GM21423 (cell line): ENCODE data around the gene TMC1.
"Not testable (repeated sequence)": the region's sequence is repeated elsewhere in the genome, so short reads cannot be mapped to it uniquely, and the experiment has no call there.

Source experiments
- ATAC-seq: cut with Tn5 transposase; IDR thresholded peaks from one replicate; pipeline ENCODE4 v1.9.1; 2021; ENCODE audit warnings: mild to moderate bottlenecking, moderate library complexity; ENCODE audit not compliant: unreplicated experiment

Gene TMC1

GRCh38 chr9:72809586-72809985 is 288.2 kb downstream of the TMC1 start:
- no peak for ATAC-seq

GRCh38 chr9:72812559-72813111 is 291.2 kb downstream of the TMC1 start:
- no peak for ATAC-seq

GRCh38 chr9:72813544-72813943 is 292.1 kb downstream of the TMC1 start:
- no peak for ATAC-seq

- no peak for ATAC-seq
Observed at GRCh38 chr9:72814083-72814597, 292.7 kb downstream of the TMC1 start.

GRCh38 chr9:72816666-72817065 is 295.3 kb downstream of the TMC1 start:
- ATAC-seq = no peak

GRCh38 chr9:72817413-72817812 is 296.0 kb downstream of the TMC1 start:
- no peak for ATAC-seq

- ATAC-seq = no peak
Observed at GRCh38 chr9:72818385-72818784, 297.0 kb downstream of the TMC1 start.

GRCh38 chr9:72823971-72824370 is 302.6 kb downstream of the TMC1 start:
- ATAC-seq = no peak

- no peak for ATAC-seq
Observed at GRCh38 chr9:72826996-72827949, 305.9 kb downstream of the TMC1 start.

- no peak for ATAC-seq
Observed at GRCh38 chr9:72827950-72828731, 306.7 kb downstream of the TMC1 start.

- ATAC-seq = no peak
Observed at GRCh38 chr9:72834994-72835393, 313.6 kb downstream of the TMC1 start.

GRCh38 chr9:72836790-72837189 is 315.4 kb downstream of the TMC1 start:
- ATAC-seq = no peak

GRCh38 chr9:72839085-72839484 is 317.7 kb downstream of the TMC1 start:
- ATAC-seq = no peak

GRCh38 chr9:72843520-72844439 is 322.4 kb downstream of the TMC1 start:
- ATAC-seq = no peak

GRCh38 chr9:72844440-72844768 is 323.0 kb downstream of the TMC1 start:
- ATAC-seq = no peak

- not testable (repeated sequence) for ATAC-seq
Observed at GRCh38 chr9:72845052-72845451, 323.6 kb downstream of the TMC1 start.

GRCh38 chr9:72850209-72850608 is 328.8 kb downstream of the TMC1 start:
- not testable (repeated sequence) for ATAC-seq

- ATAC-seq = no peak
Observed at GRCh38 chr9:72855321-72855720, 333.9 kb downstream of the TMC1 start.

- no peak for ATAC-seq
Observed at GRCh38 chr9:72855890-72856523, 334.6 kb downstream of the TMC1 start.
